Hair follicular keratinocyte (primary cell): ENCODE data around the gene GOLGA6L9. TPM values are rescaled to one million over a fixed set of nuclear protein-coding genes. Genes with fewer than 3 reads are reported as not detected.

Experiments used
- total RNA-seq: library from RNA; depleted of rRNA; stranded (reverse); fragments of >200 nt; gene quantifications from 2 replicates; pipeline ENCODE4 v1.2.3, GENCODE V29; 2015

The GOLGA6L9 gene
- total RNA-seq: 0.78 and 3.1 TPM in 2 replicates

GRCh38 chr15:82429693-82430092, at the start of gene GOLGA6L9:
Gene GOLGA6L9 (plus strand): TSS chr15:82429816. CDS start chr15:82430080, 264 bp downstream.

Other genes with a start within 250 kb of the GOLGA6L9 start
- 26.8 and 34.4 TPM in 2 replicates for gene EFL1, start 167.1 kb upstream of the GOLGA6L9 start, total RNA-seq
- 0.55 and 0.68 TPM in 2 replicates for gene SAXO2, start 167.0 kb upstream of the GOLGA6L9 start, total RNA-seq
- gene GOLGA6L10, start 80.3 kb upstream of the GOLGA6L9 start, total RNA-seq: 0.23 TPM in 2 replicates
- 5,187 and 6,012 TPM in 2 replicates for gene RPS17, start 110.6 kb downstream of the GOLGA6L9 start, total RNA-seq
- 0.04 TPM in 1 of 2 replicates, not detected in the other for gene CPEB1, start 217.5 kb downstream of the GOLGA6L9 start, total RNA-seq